BE2C (cell line): ENCODE results near the gene NOC2L.

Experiments
- DNase-seq: peaks from one replicate; pipeline ENCODE4 v3.0.0-alpha.2; 2020
- H3K27me3 ChIP-seq: fragments of 250-450 bp; sonication (Bioruptor Pico); 2 replicates; pipeline ENCODE4 v1.5.1; 2020; ENCODE audit warnings: mild to moderate bottlenecking
- H3K36me3 ChIP-seq: fragments of 250-450 bp; sonication (Bioruptor Pico); 2 replicates; pipeline ENCODE4 v1.5.1; 2020; ENCODE audit warnings: mild to moderate bottlenecking
- H3K4me1 ChIP-seq: fragments of 250-450 bp; sonication (Bioruptor Pico); 2 replicates; pipeline ENCODE4 v1.5.1; 2020
- H3K4me3 ChIP-seq: 2 replicates; pipeline ENCODE4 v1.5.1; 2011; ENCODE audit warnings: low read depth, low read length
- H3K9me3 ChIP-seq: fragments of 250-450 bp; sonication (Bioruptor Pico); 2 replicates; pipeline ENCODE4 v1.5.1; 2020
- CTCF ChIP-seq: IDR thresholded peaks from 2 replicates; pipeline ENCODE4 v1.5.1; 2012; ENCODE audit warnings: mild to moderate bottlenecking, low read depth, low read length

The NOC2L gene

GRCh38 chr1:966704-967300 is 7.7 kb upstream of the NOC2L start:
- H3K4me1 ChIP-seq, result peaks cover 4% of the 10 kb centered on the region
- H3K4me3 ChIP-seq, result peak overlapping the region; percentile 47
- peaks cover 21% of the 10 kb centered on the region for H3K36me3 ChIP-seq
- H3K9me3 ChIP-seq, result no peaks in the 10 kb centered on the region
- H3K27me3 ChIP-seq, result peaks cover 17% of the 10 kb centered on the region
- peak; percentile 65 for DNase-seq
- no peak for TF ChIP-seq CTCF

- Histone ChIP-seq H3K36me3 (peaks cover 21% of the 10 kb centered on the region), H3K4me3 (peak within 1 kb of the TSS; percentile 47), H3K27me3 (peaks cover 12% of the 10 kb centered on the region), H3K4me1 (peaks cover 4% of the 10 kb centered on the region), H3K9me3 (no peaks in the 10 kb centered on the region)
- no peak for TF ChIP-seq CTCF
- no peak for DNase-seq
These were observed 7.2 kb upstream of the NOC2L start, which contains the start of gene PLEKHN1 for GRCh38 chr1:966135-966703. PLEKHN1 (plus strand) TSS chr1:966482; CDS start chr1:966532, 50 bp downstream.

- TF ChIP-seq CTCF, result no peak
- no peaks in the 10 kb centered on the region for H3K9me3 ChIP-seq
- peaks cover 21% of the 10 kb centered on the region for H3K36me3 ChIP-seq
- peaks cover 8% of the 10 kb centered on the region for H3K27me3 ChIP-seq
- no peak for DNase-seq
- no peak overlapping the region for H3K4me3 ChIP-seq
- H3K4me1 ChIP-seq, result peaks cover 4% of the 10 kb centered on the region
These were observed 6.6 kb upstream of the NOC2L start for GRCh38 chr1:965526-966134.

- no peak for TF ChIP-seq CTCF
- Histone ChIP-seq H3K27me3 (0 out of 2 replicates have a peak, but pooled peaks cover 3% of the 10 kb centered on the region), H3K9me3 (no peaks in the 10 kb centered on the region), H3K4me1 (peaks cover 4% of the 10 kb centered on the region), H3K36me3 (peaks cover 21% of the 10 kb centered on the region), H3K4me3 (no peak overlapping the region)
- DNase-seq, result no peak
These were observed 5.9 kb upstream of the NOC2L start for GRCh38 chr1:964691-965525.

GRCh38 chr1:963746-964525 is 4.9 kb upstream of the NOC2L start:
- 0 out of 2 replicates have a peak, but pooled peaks cover 3% of the 10 kb centered on the region for H3K27me3 ChIP-seq
- H3K36me3 ChIP-seq, result peaks cover 21% of the 10 kb centered on the region
- TF ChIP-seq CTCF, result no peak
- DNase-seq, result no peak
- H3K4me1 ChIP-seq, result peaks cover 4% of the 10 kb centered on the region
- no peaks in the 10 kb centered on the region for H3K9me3 ChIP-seq
- no peak overlapping the region for H3K4me3 ChIP-seq
